HG03565 (cell line): ENCODE results near the gene B4GALNT3.
"Not testable (repeated sequence)": the region's sequence is repeated elsewhere in the genome, so short reads cannot be mapped to it uniquely, and the experiment has no call there.

Experiments used
- ATAC-seq: cut with Tn5 transposase; IDR thresholded peaks from one replicate; pipeline ENCODE4 v1.9.1; 2021; ENCODE audit warnings: mild to moderate bottlenecking, moderate library complexity; ENCODE audit not compliant: unreplicated experiment

B4GALNT3 gene

GRCh38 chr12:459430-460258 lies at the start of gene B4GALNT3:
B4GALNT3 (plus strand) TSS chr12:459939; CDS start chr12:460377, 438 bp downstream.
- no peak for ATAC-seq

- no peak for ATAC-seq
Observed at GRCh38 chr12:414859-415258, 44.9 kb upstream of the B4GALNT3 start.

- no peak for ATAC-seq
Observed at GRCh38 chr12:418432-418831, 41.3 kb upstream of the B4GALNT3 start.

GRCh38 chr12:422526-422925 lies 37.2 kb upstream of the B4GALNT3 start:
- no peak for ATAC-seq

- not testable (repeated sequence) for ATAC-seq
Observed at GRCh38 chr12:435737-436136, 24.0 kb upstream of the B4GALNT3 start.

GRCh38 chr12:442235-442884 lies 17.4 kb upstream of the B4GALNT3 start:
- no peak for ATAC-seq

GRCh38 chr12:447141-447540 lies 12.6 kb upstream of the B4GALNT3 start:
- ATAC-seq = no peak

- no peak for ATAC-seq
Observed at GRCh38 chr12:449203-449602, 10.5 kb upstream of the B4GALNT3 start.

GRCh38 chr12:450438-450837 lies 9.3 kb upstream of the B4GALNT3 start:
- ATAC-seq = no peak

- no peak for ATAC-seq
Observed at GRCh38 chr12:452667-453210, 7.0 kb upstream of the B4GALNT3 start.

- no peak for ATAC-seq
Observed at GRCh38 chr12:454833-455232, 4.9 kb upstream of the B4GALNT3 start.

GRCh38 chr12:455821-456220 lies 3.9 kb upstream of the B4GALNT3 start:
- no peak for ATAC-seq

GRCh38 chr12:457676-458075 lies 2.1 kb upstream of the B4GALNT3 start:
- no peak for ATAC-seq

GRCh38 chr12:459050-459429 lies 699 bp upstream of the B4GALNT3 start:
- ATAC-seq = no peak

- ATAC-seq = no peak
Observed at GRCh38 chr12:460261-461230, 807 bp downstream of the B4GALNT3 start.

GRCh38 chr12:461425-461824 lies 1.7 kb downstream of the B4GALNT3 start:
- no peak for ATAC-seq

GRCh38 chr12:462936-463705 lies 3.4 kb downstream of the B4GALNT3 start:
- ATAC-seq = no peak

GRCh38 chr12:464484-465267 lies 4.9 kb downstream of the B4GALNT3 start:
- ATAC-seq = no peak

GRCh38 chr12:466039-466438 lies 6.3 kb downstream of the B4GALNT3 start:
- no peak for ATAC-seq
